Endothelial cell of umbilical vein (primary cell): ENCODE results near the gene ANGPTL7. TPM values are rescaled to one million over a fixed set of nuclear protein-coding genes. Genes with fewer than 3 reads are reported as not detected.

ENCODE experiments used
- BruUV-seq: library from RNA; stranded (reverse); fragments of 400-500 nt; replicated peaks from 2 replicates; lab custom pipeline; 2021; lab: Mats Ljungman, UMichigan
- CTCF ChIA-PET: fragments of 300-600, 350-600 bp; sonication (Branson Sonifier 250); formaldehyde crosslinking; loops from one replicate; lab custom pipeline; 2021; ENCODE audit warnings: antibody characterized with exemption, inconsistent platforms; lab: Charles Lee
- POLR2A ChIA-PET: fragments of 300-600, 350-600 bp; sonication (Branson Sonifier 250); formaldehyde crosslinking; loops from one replicate; lab custom pipeline; 2021; ENCODE audit warnings: antibody characterized with exemption, inconsistent platforms; lab: Charles Lee
- DNase-seq: peaks from one replicate; pipeline ENCODE4 v3.0.0-alpha.2; 2011; ENCODE audit warnings: low read depth, low spot score
- FAIRE-seq: peaks from 2 replicates; lab custom pipeline; 2011; peaks lifted over from hg19 to GRCh38; lab: Jason Lieb, UNC
- H2AFZ ChIP-seq: 2 replicates; pipeline ENCODE4 v1.6.0; 2012; ENCODE audit warnings: low read depth, low read length, control low read depth, inconsistent platforms
- H3K27ac ChIP-seq: 2 replicates; pipeline ENCODE4 v1.5.1; 2011; ENCODE audit warnings: low read depth, mild to moderate bottlenecking, control low read depth, low read length, moderate library complexity; ENCODE audit not compliant: insufficient read depth
- H3K27me3 ChIP-seq, 2 experiments: 2 replicates each; pipeline versions ENCODE4 v1.6.0 to v1.6.1; 2011; ENCODE audit warnings: low read length in 2 of 2, mixed read lengths in 1 of 2; ENCODE audit not compliant: control insufficient read depth in 2 of 2, insufficient read depth in 2 of 2
- H3K36me3 ChIP-seq, 2 experiments: 2 replicates in 1 of 2; 3 replicates in 1 of 2; pipeline ENCODE4 v1.5.1; 2011; ENCODE audit warnings: low read length in 2 of 2, mild to moderate bottlenecking in 1 of 2, moderate library complexity in 1 of 2; ENCODE audit not compliant: control insufficient read depth in 2 of 2, insufficient read depth in 2 of 2; ENCODE audit errors: extremely low read depth in 1 of 2
- H3K4me1 ChIP-seq: 3 replicates; pipeline ENCODE4 v1.5.1; 2011; ENCODE audit warnings: mild to moderate bottlenecking, low read length; ENCODE audit not compliant: control insufficient read depth, insufficient read depth; ENCODE audit errors: extremely low read depth
- H3K4me2 ChIP-seq: 2 replicates; pipeline ENCODE4 v1.6.1; 2011; ENCODE audit warnings: low read length, control low read depth, mixed read lengths; ENCODE audit not compliant: insufficient read depth
- H3K4me3 ChIP-seq, 3 experiments: fragments of 200-600 bp in 1 of 3; sonication (generic), shearing (Covaris generic) in 1 of 3; replicated peaks in 1 of 3; 2 replicates each; pipeline ENCODE4 v1.5.1; 2011 to 2016; ENCODE audit warnings: control low read depth in 3 of 3, low read length in 3 of 3, mild to moderate bottlenecking in 2 of 3, inconsistent platforms in 1 of 3, low read depth in 1 of 3, moderate library complexity in 1 of 3; ENCODE audit not compliant: insufficient read depth in 1 of 3
- H3K79me2 ChIP-seq: 2 replicates; pipeline ENCODE4 v1.6.0; 2012; ENCODE audit warnings: low read length, inconsistent platforms; ENCODE audit not compliant: control insufficient read depth, insufficient read depth
- H3K9ac ChIP-seq: replicated peaks from 2 replicates; pipeline ENCODE3; 2011; ENCODE audit warnings: low read length, control low read depth; ENCODE audit not compliant: insufficient read depth; ENCODE audit errors: extremely low read depth
- H3K9me1 ChIP-seq: replicated peaks from 3 replicates; pipeline ENCODE4 v1.6.0; 2011; ENCODE audit warnings: mild to moderate bottlenecking, low read length; ENCODE audit not compliant: control insufficient read depth, insufficient read depth; ENCODE audit errors: extremely low read depth
- H3K9me3 ChIP-seq: replicated peaks from 2 replicates; pipeline ENCODE4 v1.5.1; 2012; ENCODE audit warnings: low read length, inconsistent platforms; ENCODE audit not compliant: control insufficient read depth, insufficient read depth
- H4K20me1 ChIP-seq: replicated peaks from 2 replicates; pipeline ENCODE3; 2011; ENCODE audit warnings: mild to moderate bottlenecking, low read length; ENCODE audit not compliant: control insufficient read depth, insufficient read depth; ENCODE audit errors: extremely low read depth
- EZH2 ChIP-seq: IDR thresholded peaks from 2 replicates; pipeline ENCODE4 v1.6.1; 2012; ENCODE audit warnings: borderline replicate concordance, low read depth, mild to moderate bottlenecking, moderate library complexity, low read length, inconsistent platforms; ENCODE audit not compliant: severe bottlenecking
- FOS ChIP-seq: IDR thresholded peaks from 2 replicates; pipeline ENCODE4 v1.6.1; 2011; ENCODE audit warnings: mild to moderate bottlenecking, low read length, moderate library complexity, borderline replicate concordance; ENCODE audit not compliant: insufficient read depth
- GATA2 ChIP-seq: IDR thresholded peaks from 2 replicates; pipeline ENCODE4 v1.7.0; 2011; ENCODE audit warnings: low read depth, mild to moderate bottlenecking, moderate library complexity, mixed read lengths, low read length; ENCODE audit not compliant: insufficient read length, insufficient read depth
- JUN ChIP-seq: IDR thresholded peaks from 2 replicates; pipeline ENCODE4 v1.6.1; 2011; ENCODE audit warnings: borderline replicate concordance, low read depth; ENCODE audit not compliant: insufficient read length, insufficient read depth
- MYC ChIP-seq: IDR thresholded peaks from one replicate; pipeline ENCODE4 v1.6.1; 2011; ENCODE audit warnings: mild to moderate bottlenecking, low read depth, low read length
- POLR2A ChIP-seq: IDR thresholded peaks from 2 replicates; pipeline ENCODE4 v1.6.1; 2012; ENCODE audit warnings: low read depth, mild to moderate bottlenecking, control low read depth, low read length
- POLR2AphosphoS5 ChIP-seq: IDR thresholded peaks from 2 replicates; pipeline ENCODE4 v1.6.1; 2012; ENCODE audit warnings: low read depth, mild to moderate bottlenecking, control low read depth, low read length, moderate library complexity; ENCODE audit not compliant: insufficient read depth
- dilution Hi-C: fragments of 300-500 bp; cut with MboI; formaldehyde crosslinking; loops from one replicate; pipeline ENCODE4 v1.15.0; 2019; ENCODE audit warnings: low sequenced_read_pairs; ENCODE audit not compliant: extremely low pct_ligation_motif_present
- intact Hi-C: fragments of 100-400 bp; cut with micrococcal nuclease; formaldehyde crosslinking; loops from one replicate; pipeline ENCODE4 v1.10.0; 2022
- polyA plus RNA-seq, 4 experiments: library from polyadenylated mRNA; depleted of rRNA in 3 of 4; stranded (reverse) in 3 of 4; unstranded in 1 of 4; fragments of >200 nt; gene quantifications; 2 replicates each; pipeline versions ENCODE4 v1.2.1 to v1.2.3, GENCODE V29; 2011 to 2012; ENCODE audit warnings: missing spikeins in 1 of 4
- total RNA-seq: library from RNA; stranded (reverse); gene quantifications from 2 replicates; pipeline ENCODE4 v1.2.3, GENCODE V29; 2021
- TF ChIP-seq, protein P1 (sequence below): IDR thresholded peaks from 2 replicates; pipeline ENCODE4 v1.6.1; 2011; ENCODE audit not compliant: insufficient read depth, insufficient read length
- TF ChIP-seq, protein P2 (sequence below), 2 donors: IDR thresholded peaks; 1 replicate in 1 of 2; 2 replicates in 1 of 2; pipeline ENCODE4 v1.5.1; 2011; ENCODE audit warnings: low read length in 2 of 2, mild to moderate bottlenecking in 2 of 2, moderate library complexity in 2 of 2, control low read depth in 1 of 2, inconsistent platforms in 1 of 2, low read depth in 1 of 2; ENCODE audit not compliant: insufficient read depth in 1 of 2; ENCODE audit errors: extremely low read depth in 1 of 2

Gene ANGPTL7
- total and polyA plus RNA-seq, 2 donors (not counting 3 experiments of a cell fraction or from before 2014, with no cell fraction given), result not detected

DNA sequence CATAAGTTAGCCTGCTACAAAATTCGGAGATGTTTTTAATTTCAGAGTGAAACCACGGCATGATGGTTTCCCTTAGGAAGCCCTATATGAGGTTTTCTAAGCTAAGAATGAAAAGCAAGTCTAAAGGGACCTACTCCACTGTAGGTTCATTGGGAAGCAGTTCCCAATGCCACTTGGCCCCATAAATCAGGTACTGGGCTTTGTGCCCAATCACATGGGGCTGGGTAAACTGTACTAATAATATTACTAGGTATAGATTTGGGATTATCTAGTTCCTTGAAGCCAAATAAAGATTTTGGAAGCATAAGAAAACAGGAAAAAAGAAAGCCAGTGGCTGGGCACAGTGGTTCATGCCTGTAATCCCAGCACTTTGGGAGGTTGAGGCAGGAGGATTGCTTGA, 19.1 kb upstream of the ANGPTL7 start:
- BruUV-seq, result no TSS peak
- Histone ChIP-seq H3K36me3 (peaks cover 0 to 2% of the 10 kb centered on the region in 2 experiments), H3K27me3 (no peaks in the 10 kb centered on the region), H3K9me1 (no peaks in the 10 kb centered on the region), H3K4me1 (no peaks in the 10 kb centered on the region), H4K20me1 (no peaks in the 10 kb centered on the region), H3K9me3 (no peaks in the 10 kb centered on the region), H3K9ac (no peak overlapping the region), H3K79me2 (no peaks in the 10 kb centered on the region), H3K4me3 (no peak overlapping the region), H2AFZ (no peak overlapping the region), H3K4me2 (no peak overlapping the region), H3K27ac (no peak overlapping the region)
- FAIRE-seq, result no peak
- ChIA-PET CTCF (no interaction called here), POLR2A (no interaction called here)
- intact Hi-C loops (no loop called here), dilution Hi-C loops (no loop called here)
- TF ChIP-seq JUN (no peak), POLR2A (no peak), POLR2AphosphoS5 (no peak), MYC (no peak), GATA2 (no peak), EZH2 (no peak), FOS (no peak)
- TF ChIP-seq, protein P1, sequence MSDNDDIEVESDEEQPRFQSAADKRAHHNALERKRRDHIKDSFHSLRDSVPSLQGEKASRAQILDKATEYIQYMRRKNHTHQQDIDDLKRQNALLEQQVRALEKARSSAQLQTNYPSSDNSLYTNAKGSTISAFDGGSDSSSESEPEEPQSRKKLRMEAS, result no peak
- TF ChIP-seq, protein P2, sequence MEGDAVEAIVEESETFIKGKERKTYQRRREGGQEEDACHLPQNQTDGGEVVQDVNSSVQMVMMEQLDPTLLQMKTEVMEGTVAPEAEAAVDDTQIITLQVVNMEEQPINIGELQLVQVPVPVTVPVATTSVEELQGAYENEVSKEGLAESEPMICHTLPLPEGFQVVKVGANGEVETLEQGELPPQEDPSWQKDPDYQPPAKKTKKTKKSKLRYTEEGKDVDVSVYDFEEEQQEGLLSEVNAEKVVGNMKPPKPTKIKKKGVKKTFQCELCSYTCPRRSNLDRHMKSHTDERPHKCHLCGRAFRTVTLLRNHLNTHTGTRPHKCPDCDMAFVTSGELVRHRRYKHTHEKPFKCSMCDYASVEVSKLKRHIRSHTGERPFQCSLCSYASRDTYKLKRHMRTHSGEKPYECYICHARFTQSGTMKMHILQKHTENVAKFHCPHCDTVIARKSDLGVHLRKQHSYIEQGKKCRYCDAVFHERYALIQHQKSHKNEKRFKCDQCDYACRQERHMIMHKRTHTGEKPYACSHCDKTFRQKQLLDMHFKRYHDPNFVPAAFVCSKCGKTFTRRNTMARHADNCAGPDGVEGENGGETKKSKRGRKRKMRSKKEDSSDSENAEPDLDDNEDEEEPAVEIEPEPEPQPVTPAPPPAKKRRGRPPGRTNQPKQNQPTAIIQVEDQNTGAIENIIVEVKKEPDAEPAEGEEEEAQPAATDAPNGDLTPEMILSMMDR (IDR thresholded peaks at IDR 0.05; ENCODE audit: extremely low read depth in 1 of 2, insufficient read depth in 1 of 2, low read depth in 1 of 2, low read length in 2 of 2), result no peak
- no peak for DNase-seq
